Loucy (cell line): ENCODE measurements around the gene TOX2.
A peak's percentile ranks its signal among the peaks of the same experiment; 100 is the strongest.
"Not testable (repeated sequence)": the region's sequence is repeated elsewhere in the genome, so short reads cannot be mapped to it uniquely, and the experiment has no call there.

Experiments used
- H2AFZ ChIP-seq: fragments of 200-600 bp; sonication (generic); 2 replicates; pipeline ENCODE4 v1.6.0; 2016; ENCODE audit warnings: antibody characterized with exemption, mild to moderate bottlenecking, low read length, moderate library complexity
- H3F3A ChIP-seq: fragments of 200-600 bp; 2 replicates; pipeline ENCODE4 v1.6.0; 2016; ENCODE audit warnings: antibody characterized with exemption, low read depth, mild to moderate bottlenecking
- H3K27me3 ChIP-seq: fragments of 200-600 bp; sonication (generic); 2 replicates; pipeline ENCODE4 v1.6.1; 2014; ENCODE audit warnings: low read length, mild to moderate bottlenecking; ENCODE audit not compliant: insufficient read depth, poor library complexity, severe bottlenecking
- H3K36me3 ChIP-seq: fragments of 200-600 bp; sonication (generic); 2 replicates; pipeline ENCODE4 v1.6.1; 2016; ENCODE audit warnings: low read length; ENCODE audit not compliant: insufficient read depth
- H3K4me1 ChIP-seq: fragments of 200-600 bp; sonication (generic); 2 replicates; pipeline ENCODE4 v1.5.1; 2014; ENCODE audit warnings: low read length, mild to moderate bottlenecking; ENCODE audit not compliant: insufficient read depth, poor library complexity, severe bottlenecking
- H3K4me2 ChIP-seq: fragments of 200-600 bp; sonication (generic); 2 replicates; pipeline ENCODE4 v1.6.0; 2014; ENCODE audit warnings: antibody characterized with exemption, low read length, low read depth, mild to moderate bottlenecking; ENCODE audit not compliant: poor library complexity, severe bottlenecking
- H3K4me3 ChIP-seq: fragments of 200-600 bp; sonication (generic); 2 replicates; pipeline ENCODE4 v1.5.1; 2014; ENCODE audit warnings: low read length, mild to moderate bottlenecking, mixed read lengths; ENCODE audit not compliant: poor library complexity, severe bottlenecking
- H3K79me2 ChIP-seq: fragments of 200-600 bp; sonication (generic); 2 replicates; pipeline ENCODE4 v1.6.1; 2014; ENCODE audit warnings: low read length; ENCODE audit not compliant: insufficient read depth
- H3K9ac ChIP-seq: fragments of 200-600 bp; sonication (generic); 2 replicates; pipeline ENCODE4 v1.6.0; 2014; ENCODE audit warnings: mild to moderate bottlenecking, low read depth, low read length, moderate library complexity; ENCODE audit not compliant: poor library complexity, severe bottlenecking
- H3K9me2 ChIP-seq: fragments of 200-600 bp; sonication (generic); replicated peaks from 2 replicates; pipeline ENCODE4 v1.6.1; 2016; ENCODE audit warnings: low read depth, low read length, mixed read lengths
- H3K9me3 ChIP-seq: fragments of 200-600 bp; sonication (generic); 2 replicates; pipeline ENCODE4 v1.6.1; 2014; ENCODE audit warnings: mild to moderate bottlenecking, antibody characterized with exemption, low read length, low read depth; ENCODE audit not compliant: insufficient read depth
- H4K20me1 ChIP-seq: fragments of 200-600 bp; sonication (generic); 2 replicates; pipeline ENCODE4 v1.6.0; 2014; ENCODE audit warnings: antibody characterized with exemption, low read length, mild to moderate bottlenecking; ENCODE audit not compliant: insufficient read depth, poor library complexity, severe bottlenecking
- CTCF ChIP-seq: fragments of 200-600 bp; sonication (generic); conservative IDR thresholded peaks from 2 replicates; pipeline ENCODE4 v1.5.1; 2014; ENCODE audit warnings: mild to moderate bottlenecking, antibody characterized with exemption, low read length
- EZH2phosphoT487 ChIP-seq: fragments of 200-600 bp; IDR thresholded peaks from 2 replicates; pipeline ENCODE4 v1.6.1; 2018; ENCODE audit warnings: antibody characterized with exemption, mild to moderate bottlenecking, moderate library complexity, borderline replicate concordance

TOX2 gene

DNA sequence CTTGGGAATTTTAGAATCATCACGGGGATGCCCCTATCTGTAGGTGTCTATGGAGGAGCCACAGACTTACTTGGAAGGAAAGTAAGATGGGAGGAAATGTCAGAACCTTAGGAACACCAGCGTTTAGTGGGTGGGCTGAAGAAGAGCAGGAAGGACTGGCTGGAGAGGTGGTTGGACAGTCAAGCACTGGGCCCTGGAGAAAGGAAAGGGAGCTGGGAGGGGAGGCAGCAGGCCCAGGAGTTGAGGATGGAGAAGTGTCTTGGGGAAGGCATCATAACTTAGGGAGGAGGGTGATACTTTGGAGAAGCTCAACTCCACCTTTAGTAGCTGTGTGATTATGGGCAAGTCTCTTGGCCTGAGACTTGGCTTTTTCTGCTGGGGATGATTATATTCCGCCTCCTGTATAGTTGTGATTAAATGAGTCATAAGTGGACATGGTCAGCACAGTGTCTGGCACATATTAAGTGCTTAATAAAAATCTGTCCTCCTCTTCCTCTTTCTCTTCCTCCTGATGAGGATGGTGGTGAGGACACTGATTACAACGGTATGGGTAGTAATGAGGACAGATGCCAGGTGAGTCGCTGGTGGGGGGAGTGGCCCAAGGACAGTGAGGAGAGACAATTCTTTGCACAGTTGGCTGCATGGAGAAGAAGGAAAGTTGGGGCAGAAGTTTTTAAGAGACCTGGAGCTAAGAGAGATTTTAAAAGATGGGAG, 125.7 kb downstream of the TOX2 start:
- no peak overlapping the region for H3K9ac ChIP-seq
- TF ChIP-seq CTCF (no peak), EZH2phosphoT487 (no peak)
- no peaks in the 10 kb centered on the region for H3K79me2 ChIP-seq
- no peaks in the 10 kb centered on the region for H3F3A ChIP-seq
- no peak overlapping the region for H2AFZ ChIP-seq
- no peaks in the 10 kb centered on the region for H4K20me1 ChIP-seq
- H3K9me2 ChIP-seq: no peaks in the 10 kb centered on the region
- H3K4me2 ChIP-seq: no peak overlapping the region
- no peak overlapping the region for H3K4me3 ChIP-seq
- peaks cover 12% of the 10 kb centered on the region for H3K4me1 ChIP-seq
- H3K9me3 ChIP-seq: no peaks in the 10 kb centered on the region
- no peaks in the 10 kb centered on the region for H3K36me3 ChIP-seq
- H3K27me3 ChIP-seq: no peaks in the 10 kb centered on the region

DNA sequence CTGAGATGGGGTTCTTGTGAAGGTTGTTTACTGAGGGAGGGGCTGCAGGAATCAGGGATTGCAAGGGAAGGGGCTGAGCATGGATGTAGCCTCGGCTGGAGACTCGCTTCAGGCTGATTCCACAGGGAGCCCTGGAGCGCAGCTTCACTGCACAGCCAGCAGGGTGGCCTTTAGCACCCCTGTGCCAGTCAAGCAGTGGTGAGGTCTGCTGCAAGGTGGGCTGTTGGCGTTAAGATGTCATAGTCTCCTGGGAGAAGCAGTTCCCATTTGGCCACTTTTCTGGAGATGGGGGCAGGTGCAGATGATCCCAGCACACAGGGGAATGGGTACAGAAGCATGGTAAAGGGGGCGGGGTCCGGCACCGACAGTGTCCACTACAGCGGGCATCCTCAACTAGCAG, 126.3 kb downstream of the TOX2 start:
- Histone ChIP-seq H3K79me2 (no peaks in the 10 kb centered on the region), H2AFZ (no peak overlapping the region), H3K4me2 (no peak overlapping the region), H3K36me3 (no peaks in the 10 kb centered on the region), H3K4me3 (no peak overlapping the region), H3K9me2 (no peaks in the 10 kb centered on the region), H3K4me1 (peaks cover 6% of the 10 kb centered on the region), H3F3A (no peaks in the 10 kb centered on the region), H3K9ac (no peak overlapping the region), H3K9me3 (no peaks in the 10 kb centered on the region), H4K20me1 (no peaks in the 10 kb centered on the region), H3K27me3 (no peaks in the 10 kb centered on the region)
- TF ChIP-seq EZH2phosphoT487: no peak
- peak; percentile 39 for TF ChIP-seq CTCF

- not testable (repeated sequence) for H3K4me2 ChIP-seq, H3K27me3 ChIP-seq, H3K9me3 ChIP-seq, H2AFZ ChIP-seq, H3K79me2 ChIP-seq, H3K9me2 ChIP-seq, H4K20me1 ChIP-seq, H3F3A ChIP-seq, H3K4me3 ChIP-seq, H3K9ac ChIP-seq, H3K4me1 ChIP-seq, H3K36me3 ChIP-seq
Measured at GRCh38 chr20:44044712-44045111, 130.1 kb downstream of the TOX2 start.

DNA sequence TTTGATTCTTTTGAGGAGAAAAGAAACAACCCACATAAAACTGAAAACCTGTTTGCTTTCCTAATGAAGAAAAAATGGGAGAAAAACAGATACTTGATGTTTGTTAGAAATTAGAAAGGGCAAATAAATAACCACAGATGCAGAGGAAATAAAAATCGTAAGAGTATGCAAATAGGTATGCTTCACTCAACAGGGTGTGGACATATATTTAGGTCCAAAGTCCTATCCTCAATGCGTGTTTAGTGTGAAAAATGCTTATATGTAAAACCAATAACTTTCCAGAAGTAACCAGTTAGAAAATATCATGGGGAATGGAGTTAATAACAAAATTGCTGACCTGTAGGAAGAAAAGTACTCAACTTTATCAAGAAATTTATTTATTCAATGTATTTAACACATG, 135.7 kb downstream of the TOX2 start:
- no peaks in the 10 kb centered on the region for H3K9me3 ChIP-seq
- TF ChIP-seq CTCF: no peak
- no peak for TF ChIP-seq EZH2phosphoT487
- H3K4me3 ChIP-seq: no peak overlapping the region
- no peaks in the 10 kb centered on the region for H3K4me1 ChIP-seq
- no peaks in the 10 kb centered on the region for H3K79me2 ChIP-seq
- no peaks in the 10 kb centered on the region for H4K20me1 ChIP-seq
- no peaks in the 10 kb centered on the region for H3K36me3 ChIP-seq
- H2AFZ ChIP-seq: no peak overlapping the region
- H3K9ac ChIP-seq: no peak overlapping the region
- H3K4me2 ChIP-seq: no peak overlapping the region
- H3K9me2 ChIP-seq: no peaks in the 10 kb centered on the region
- no peaks in the 10 kb centered on the region for H3F3A ChIP-seq
- H3K27me3 ChIP-seq: no peaks in the 10 kb centered on the region
